ENCODE measurements around the gene POR.

- no peak for TF ChIP-seq MXI1 (IDR thresholded peaks at IDR 0.05; ENCODE audit: low read depth, low read length)
- no peak for TF ChIP-seq REST (IDR thresholded peaks at IDR 0.05; ENCODE audit: low read depth, low read length)
- TF ChIP-seq JUND (IDR thresholded peaks at IDR 0.05), result no peak
- no peak for TF ChIP-seq CTCF (IDR thresholded peaks at IDR 0.05)
- no peak for TF ChIP-seq SIN3A (IDR thresholded peaks at IDR 0.05; ENCODE audit: borderline replicate concordance, low read depth, low read length)
- TF ChIP-seq NRF1 (IDR thresholded peaks at IDR 0.05; ENCODE audit: low read depth, low read length), result no peak
- TF ChIP-seq USF2 (IDR thresholded peaks at IDR 0.05; ENCODE audit: borderline replicate concordance, low read depth, low read length), result no peak
- TF ChIP-seq TAF1 (IDR thresholded peaks at IDR 0.05; ENCODE audit: borderline replicate concordance, low read depth, low read length), result no peak
- TF ChIP-seq YY1 (IDR thresholded peaks at IDR 0.05; ENCODE audit: low read depth), result no peak
Observed at GRCh38 chr7:75879771-75880184, 35.2 kb upstream of the POR start.
